ENCODE measurements around the gene FLT4.

FLT4 gene

GRCh38 chr5:180589771-180590542 lies 59.4 kb downstream of the FLT4 start:
- H3K4me3 ChIP-seq (ENCODE audit: low read depth, low read length), result no peak overlapping the region

DNA sequence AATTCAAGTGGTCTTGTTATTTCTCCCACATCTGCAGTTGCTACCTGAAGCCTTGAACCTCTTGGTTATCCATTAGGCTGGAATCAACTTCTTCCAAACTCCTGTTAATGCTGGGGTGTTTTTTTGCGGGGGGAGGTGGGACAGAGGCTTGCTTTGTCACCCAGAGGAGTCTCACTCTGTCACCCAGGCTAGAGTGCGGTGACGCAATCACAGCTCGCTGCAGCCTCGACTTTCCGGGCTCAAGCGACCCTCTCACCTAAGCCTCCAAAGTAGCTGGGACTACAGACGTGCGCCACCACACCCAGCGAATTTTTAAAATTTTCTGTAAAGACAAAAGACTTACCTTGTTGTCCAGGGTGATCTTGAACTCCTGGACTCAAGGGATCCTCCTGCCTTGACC lies 62.5 kb downstream of the FLT4 start:
- no peak overlapping the region for H3K4me3 ChIP-seq (ENCODE audit: low read depth, low read length)
- TF ChIP-seq CTCF (IDR thresholded peaks at IDR 0.05; ENCODE audit: borderline replicate concordance, insufficient read depth, low read depth, low read length), result no peak

More at GRCh38 chr5:180589771-180590542, 59.4 kb downstream of the FLT4 start:
- TF ChIP-seq CTCF (IDR thresholded peaks at IDR 0.05; ENCODE audit: borderline replicate concordance, insufficient read depth, low read depth, low read length), result no peak

GRCh38 chr5:180586204-180586603 lies 63.2 kb downstream of the FLT4 start:
- no peak for TF ChIP-seq CTCF (IDR thresholded peaks at IDR 0.05; ENCODE audit: borderline replicate concordance, insufficient read depth, low read depth, low read length)
- H3K4me3 ChIP-seq (ENCODE audit: low read depth, low read length), result no peak overlapping the region

- no peak for TF ChIP-seq CTCF (IDR thresholded peaks at IDR 0.05; ENCODE audit: borderline replicate concordance, insufficient read depth, low read depth, low read length)
- no peak overlapping the region for H3K4me3 ChIP-seq (ENCODE audit: low read depth, low read length)
Measured at GRCh38 chr5:180583738-180584137, 65.7 kb downstream of the FLT4 start.

DNA sequence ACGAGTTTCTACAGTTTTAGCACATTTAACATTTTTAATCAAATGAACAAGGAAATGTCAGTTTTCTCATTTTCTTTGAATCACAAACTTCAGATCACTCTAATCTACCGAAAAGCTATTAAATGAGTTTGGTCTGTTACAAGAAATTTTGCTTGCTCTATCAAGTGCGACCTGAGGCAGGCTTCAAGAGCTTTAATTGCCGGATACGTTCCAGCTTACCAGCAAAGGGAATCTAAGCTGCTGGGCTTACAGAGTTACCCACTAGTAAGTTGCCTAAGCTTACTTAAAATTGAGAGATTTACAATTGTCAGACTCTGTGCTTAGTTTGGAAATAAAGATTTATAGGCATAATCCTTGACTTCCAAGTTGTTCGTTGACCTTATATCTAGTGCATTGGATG lies 68.7 kb downstream of the FLT4 start:
- TF ChIP-seq CTCF (IDR thresholded peaks at IDR 0.05; ENCODE audit: borderline replicate concordance, insufficient read depth, low read depth, low read length), result no peak
- H3K4me3 ChIP-seq (ENCODE audit: low read depth, low read length), result no peak overlapping the region

DNA sequence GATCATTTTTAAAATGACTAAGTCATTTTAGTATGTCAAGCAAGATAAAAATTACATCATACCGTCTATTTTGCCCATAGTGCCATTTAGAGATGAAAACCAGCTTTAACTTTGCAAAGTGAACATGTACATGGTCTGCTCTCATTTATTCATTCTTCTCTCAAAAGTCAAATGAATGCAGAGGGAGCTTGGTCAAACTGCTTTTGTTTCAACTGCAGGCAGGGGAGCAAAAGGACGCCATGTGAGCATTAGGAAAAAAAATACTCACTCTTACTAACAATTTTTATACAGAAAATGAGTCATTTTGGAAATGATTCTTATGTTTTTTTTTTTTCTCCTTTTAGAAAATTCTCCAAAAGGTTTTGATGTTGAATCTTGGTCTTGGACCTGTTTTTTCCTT lies 73.8 kb downstream of the FLT4 start:
- no peak overlapping the region for H3K4me3 ChIP-seq (ENCODE audit: low read depth, low read length)
- no peak for TF ChIP-seq CTCF (IDR thresholded peaks at IDR 0.05; ENCODE audit: borderline replicate concordance, insufficient read depth, low read depth, low read length)

GRCh38 chr5:180568914-180569313 lies 80.5 kb downstream of the FLT4 start:
- no peak for TF ChIP-seq CTCF (IDR thresholded peaks at IDR 0.05; ENCODE audit: borderline replicate concordance, insufficient read depth, low read depth, low read length)
- H3K4me3 ChIP-seq (ENCODE audit: low read depth, low read length), result no peak overlapping the region
